Measurements from ENCODE around the gene CCDC191.

The CCDC191 gene

GRCh38 chr3:114080201-114080600 is 23.9 kb upstream of the CCDC191 start:
- Mint-ChIP-seq H3K9me3 (no peaks in the 10 kb centered on the region), H3K4me1 (no peaks in the 10 kb centered on the region), H3K27ac (no peak overlapping the region), H3K4me3 (no peak overlapping the region), H3K36me3 (ENCODE audit: low read depth) (peaks cover 76% of the 10 kb centered on the region), H3K27me3 (no peaks in the 10 kb centered on the region)
- DNase-seq, result no peak
- ATAC-seq, result no peak

- H3K27ac Mint-ChIP-seq, result no peak overlapping the region
- H3K27me3 Mint-ChIP-seq, result no peaks in the 10 kb centered on the region
- no peaks in the 10 kb centered on the region for H3K4me1 Mint-ChIP-seq
- H3K36me3 Mint-ChIP-seq (ENCODE audit: low read depth), result peaks cover 76% of the 10 kb centered on the region
- ATAC-seq, result no peak
- H3K9me3 Mint-ChIP-seq, result no peaks in the 10 kb centered on the region
- H3K4me3 Mint-ChIP-seq, result no peak overlapping the region
- DNase-seq, result no peak
Observed at GRCh38 chr3:114079761-114080160, 23.4 kb upstream of the CCDC191 start.

DNA sequence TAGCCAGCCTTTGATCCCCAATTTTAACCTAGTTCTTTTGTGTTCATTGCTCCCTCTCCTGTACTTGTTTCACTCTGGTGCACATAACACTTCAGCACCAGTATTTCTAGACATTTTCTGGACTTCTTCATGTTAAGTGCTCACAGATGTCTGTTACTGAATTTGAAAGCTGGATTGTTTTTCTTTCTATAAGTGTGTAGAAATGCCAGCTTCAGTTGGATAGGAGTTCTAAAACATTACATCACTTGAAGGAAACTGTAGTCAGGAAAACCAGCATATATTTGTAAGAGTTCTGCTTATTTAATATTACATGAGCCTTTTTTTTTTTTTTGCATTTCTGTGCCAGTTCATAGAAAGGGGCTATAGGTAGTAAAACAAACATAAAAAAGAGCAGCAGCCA is 21.8 kb upstream of the CCDC191 start:
- no peak overlapping the region for H3K27ac Mint-ChIP-seq
- H3K4me3 Mint-ChIP-seq, result no peak overlapping the region
- H3K9me3 Mint-ChIP-seq, result no peaks in the 10 kb centered on the region
- ATAC-seq (no peak), DNase-seq (no peak)
- H3K36me3 Mint-ChIP-seq (ENCODE audit: low read depth), result peaks cover 78% of the 10 kb centered on the region
- H3K4me1 Mint-ChIP-seq, result no peaks in the 10 kb centered on the region
- no peaks in the 10 kb centered on the region for H3K27me3 Mint-ChIP-seq

GRCh38 chr3:114076711-114077110 is 20.4 kb upstream of the CCDC191 start:
- peaks cover 77% of the 10 kb centered on the region for H3K36me3 Mint-ChIP-seq (ENCODE audit: low read depth)

GRCh38 chr3:114071786-114072185 is 15.5 kb upstream of the CCDC191 start:
- no peaks in the 10 kb centered on the region for H3K9me3 Mint-ChIP-seq
- H3K36me3 Mint-ChIP-seq (ENCODE audit: low read depth), result peaks cover 74% of the 10 kb centered on the region
- H3K4me3 Mint-ChIP-seq, result no peak overlapping the region

More at GRCh38 chr3:114076711-114077110, 20.4 kb upstream of the CCDC191 start:
- no peak for DNase-seq
- no peaks in the 10 kb centered on the region for H3K9me3 Mint-ChIP-seq
- H3K4me1 Mint-ChIP-seq, result no peaks in the 10 kb centered on the region
- no peak overlapping the region for H3K4me3 Mint-ChIP-seq
- ATAC-seq, result no peak
- H3K27ac Mint-ChIP-seq, result no peak overlapping the region
- H3K27me3 Mint-ChIP-seq, result no peaks in the 10 kb centered on the region

GRCh38 chr3:114068336-114068735 is 12.0 kb upstream of the CCDC191 start:
- Mint-ChIP-seq H3K4me1 (no peaks in the 10 kb centered on the region), H3K9me3 (no peaks in the 10 kb centered on the region), H3K36me3 (ENCODE audit: low read depth) (peaks cover 60% of the 10 kb centered on the region), H3K4me3 (no peak overlapping the region), H3K27ac (no peak overlapping the region), H3K27me3 (no peaks in the 10 kb centered on the region)
- ATAC-seq, result no peak
- no peak for DNase-seq

More at GRCh38 chr3:114071786-114072185, 15.5 kb upstream of the CCDC191 start:
- no peak for DNase-seq
- Mint-ChIP-seq H3K27me3 (no peaks in the 10 kb centered on the region), H3K27ac (no peak overlapping the region), H3K4me1 (no peaks in the 10 kb centered on the region)
- no peak for ATAC-seq

- no peaks in the 10 kb centered on the region for H3K9me3 Mint-ChIP-seq
- no peaks in the 10 kb centered on the region for H3K27me3 Mint-ChIP-seq
- ATAC-seq (no peak), DNase-seq (no peak)
- H3K36me3 Mint-ChIP-seq (ENCODE audit: low read depth), result peaks cover 58% of the 10 kb centered on the region
- H3K4me3 Mint-ChIP-seq, result no peak overlapping the region
- H3K27ac Mint-ChIP-seq, result no peak overlapping the region
- H3K4me1 Mint-ChIP-seq, result peaks cover 2% of the 10 kb centered on the region
Observed at GRCh38 chr3:114067804-114068203, 11.5 kb upstream of the CCDC191 start.

GRCh38 chr3:114060906-114061655 is 4.8 kb upstream of the CCDC191 start:
- H3K4me1 Mint-ChIP-seq, result peaks cover 57% of the 10 kb centered on the region
- no peak overlapping the region for H3K4me3 Mint-ChIP-seq
- peaks cover 3% of the 10 kb centered on the region for H3K27me3 Mint-ChIP-seq
- peaks cover 44% of the 10 kb centered on the region for H3K36me3 Mint-ChIP-seq (ENCODE audit: low read depth)
- no peaks in the 10 kb centered on the region for H3K9me3 Mint-ChIP-seq
- no peak for DNase-seq
- no peak overlapping the region for H3K27ac Mint-ChIP-seq
- no peak for ATAC-seq

GRCh38 chr3:114058646-114059045 is 2.3 kb upstream of the CCDC191 start:
- Mint-ChIP-seq H3K4me3 (peak overlapping the region; percentile 93), H3K9me3 (no peaks in the 10 kb centered on the region), H3K36me3 (ENCODE audit: low read depth) (peaks cover 28% of the 10 kb centered on the region), H3K27me3 (peaks cover 3% of the 10 kb centered on the region), H3K27ac (no peak overlapping the region), H3K4me1 (peaks cover 66% of the 10 kb centered on the region)
- no peak for ATAC-seq
- DNase-seq, result no peak

- Mint-ChIP-seq H3K36me3 (ENCODE audit: low read depth) (peaks cover 26% of the 10 kb centered on the region), H3K4me3 (peak overlapping the region; percentile 93), H3K4me1 (peaks cover 57% of the 10 kb centered on the region), H3K27ac (peak overlapping the region; percentile 97), H3K27me3 (peaks cover 3% of the 10 kb centered on the region), H3K9me3 (no peaks in the 10 kb centered on the region)
- no peak for DNase-seq
- peak; percentile 2 for ATAC-seq
Observed at GRCh38 chr3:114057011-114057347, 653 bp upstream of the CCDC191 start.

DNA sequence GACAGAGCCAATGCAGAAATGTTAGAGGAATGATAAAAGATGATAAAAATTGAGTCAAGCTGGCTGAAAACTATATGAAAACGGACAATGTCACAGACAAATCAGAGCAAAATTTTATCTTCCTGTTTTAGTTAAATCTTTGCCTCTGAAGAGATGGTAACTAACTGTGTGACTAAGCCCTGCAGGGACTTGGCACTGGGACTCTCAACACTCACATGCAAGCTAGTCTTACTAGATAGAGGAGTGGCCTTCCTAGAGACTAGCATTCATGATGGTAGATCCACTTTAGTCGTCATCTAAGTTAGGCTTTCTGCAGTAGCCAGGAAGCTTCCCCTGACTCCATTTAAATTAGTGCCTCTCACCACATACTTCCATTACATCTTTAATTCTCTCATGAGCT is 4.1 kb downstream of the CCDC191 start:
- Mint-ChIP-seq H3K9me3 (no peaks in the 10 kb centered on the region), H3K27me3 (peaks cover 3% of the 10 kb centered on the region), H3K4me1 (peaks cover 14% of the 10 kb centered on the region), H3K27ac (no peak overlapping the region), H3K36me3 (ENCODE audit: low read depth) (peaks cover 4% of the 10 kb centered on the region), H3K4me3 (no peak overlapping the region)
- no peak for ATAC-seq
- DNase-seq, result no peak

DNA sequence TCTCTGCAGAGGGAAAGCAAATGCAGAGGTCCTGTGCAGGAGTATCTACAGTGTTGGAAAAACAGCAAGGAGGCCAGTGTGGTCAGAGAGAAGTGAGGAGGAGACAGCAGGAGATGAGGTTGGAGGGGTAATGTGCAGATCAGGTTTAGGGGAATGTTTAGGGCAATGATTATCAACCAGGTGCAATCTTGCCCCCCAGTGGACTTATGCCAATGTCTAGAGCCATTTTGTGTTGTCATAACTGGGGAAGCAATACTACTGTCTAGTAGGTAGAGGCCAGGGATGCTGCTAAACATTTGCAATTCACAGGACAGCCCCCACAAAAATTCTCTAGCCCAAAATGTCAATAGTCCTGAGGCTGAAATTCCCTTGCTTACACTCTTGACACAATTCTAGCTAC is 13.1 kb downstream of the CCDC191 start:
- Mint-ChIP-seq H3K27me3 (no peaks in the 10 kb centered on the region), H3K4me1 (no peaks in the 10 kb centered on the region), H3K36me3 (ENCODE audit: low read depth) (peaks cover 3% of the 10 kb centered on the region), H3K9me3 (no peaks in the 10 kb centered on the region), H3K27ac (no peak overlapping the region), H3K4me3 (no peak overlapping the region)
- DNase-seq (no peak), ATAC-seq (no peak)

DNA sequence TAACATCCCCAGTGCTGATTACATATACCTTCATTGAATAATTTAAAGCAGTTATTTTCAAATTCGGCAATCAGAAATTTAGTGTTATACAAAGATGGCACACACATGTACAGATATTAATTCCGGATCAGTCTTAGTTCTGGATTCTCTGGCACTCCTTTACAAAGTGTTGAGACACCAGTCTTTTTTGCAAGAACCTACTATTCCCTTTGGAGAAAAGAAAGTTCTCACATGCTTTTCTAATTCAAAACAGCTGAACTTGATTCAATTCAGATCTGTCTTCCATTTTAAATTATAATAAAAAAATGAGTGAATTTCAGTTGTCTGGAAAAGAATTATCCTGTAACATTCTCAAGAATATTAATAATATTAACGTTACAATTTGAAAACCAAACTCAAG is 20.4 kb downstream of the CCDC191 start:
- Mint-ChIP-seq H3K36me3 (ENCODE audit: low read depth) (peaks cover 6% of the 10 kb centered on the region), H3K27me3 (no peaks in the 10 kb centered on the region), H3K9me3 (no peaks in the 10 kb centered on the region), H3K4me1 (peaks cover 1% of the 10 kb centered on the region), H3K27ac (no peak overlapping the region), H3K4me3 (no peak overlapping the region)
- no peak for ATAC-seq
- no peak for DNase-seq

GRCh38 chr3:114034787-114035545 is 21.4 kb downstream of the CCDC191 start:
- Mint-ChIP-seq H3K4me1 (peaks cover 1% of the 10 kb centered on the region), H3K36me3 (ENCODE audit: low read depth) (peaks cover 6% of the 10 kb centered on the region), H3K27ac (no peak overlapping the region), H3K9me3 (no peaks in the 10 kb centered on the region), H3K4me3 (no peak overlapping the region), H3K27me3 (no peaks in the 10 kb centered on the region)
- ATAC-seq, result no peak
- DNase-seq, result no peak

- Mint-ChIP-seq H3K27me3 (no peaks in the 10 kb centered on the region), H3K36me3 (ENCODE audit: low read depth) (peaks cover 6% of the 10 kb centered on the region), H3K4me3 (no peak overlapping the region), H3K4me1 (peaks cover 1% of the 10 kb centered on the region), H3K9me3 (no peaks in the 10 kb centered on the region), H3K27ac (no peak overlapping the region)
- DNase-seq (no peak), ATAC-seq (no peak)
Observed at GRCh38 chr3:114034211-114034610, 22.1 kb downstream of the CCDC191 start.

Measured in activated naive CD8-positive, alpha-beta T cell treated with anti-CD3 and anti-CD28 coated beads, Interleukin-2, amount 50 U/mL, for 24 hours (primary cell).